ENCODE results near the gene ZBTB4.

Gene ZBTB4

GRCh38 chr17:7423679-7424078, 55.8 kb downstream of the ZBTB4 start:
- no peak for DNase-seq (ENCODE audit: low read depth, low spot score)
- no peak overlapping the region for H3K4me3 ChIP-seq (ENCODE audit: low read depth, low read length)
- TF ChIP-seq, protein P1, sequence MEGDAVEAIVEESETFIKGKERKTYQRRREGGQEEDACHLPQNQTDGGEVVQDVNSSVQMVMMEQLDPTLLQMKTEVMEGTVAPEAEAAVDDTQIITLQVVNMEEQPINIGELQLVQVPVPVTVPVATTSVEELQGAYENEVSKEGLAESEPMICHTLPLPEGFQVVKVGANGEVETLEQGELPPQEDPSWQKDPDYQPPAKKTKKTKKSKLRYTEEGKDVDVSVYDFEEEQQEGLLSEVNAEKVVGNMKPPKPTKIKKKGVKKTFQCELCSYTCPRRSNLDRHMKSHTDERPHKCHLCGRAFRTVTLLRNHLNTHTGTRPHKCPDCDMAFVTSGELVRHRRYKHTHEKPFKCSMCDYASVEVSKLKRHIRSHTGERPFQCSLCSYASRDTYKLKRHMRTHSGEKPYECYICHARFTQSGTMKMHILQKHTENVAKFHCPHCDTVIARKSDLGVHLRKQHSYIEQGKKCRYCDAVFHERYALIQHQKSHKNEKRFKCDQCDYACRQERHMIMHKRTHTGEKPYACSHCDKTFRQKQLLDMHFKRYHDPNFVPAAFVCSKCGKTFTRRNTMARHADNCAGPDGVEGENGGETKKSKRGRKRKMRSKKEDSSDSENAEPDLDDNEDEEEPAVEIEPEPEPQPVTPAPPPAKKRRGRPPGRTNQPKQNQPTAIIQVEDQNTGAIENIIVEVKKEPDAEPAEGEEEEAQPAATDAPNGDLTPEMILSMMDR (IDR thresholded peaks at IDR 0.05; ENCODE audit: low read depth, low read length) = no peak
- in situ Hi-C loops (cut with HindIII; ENCODE audit: low sequenced_read_pairs) = no loop called here

DNA sequence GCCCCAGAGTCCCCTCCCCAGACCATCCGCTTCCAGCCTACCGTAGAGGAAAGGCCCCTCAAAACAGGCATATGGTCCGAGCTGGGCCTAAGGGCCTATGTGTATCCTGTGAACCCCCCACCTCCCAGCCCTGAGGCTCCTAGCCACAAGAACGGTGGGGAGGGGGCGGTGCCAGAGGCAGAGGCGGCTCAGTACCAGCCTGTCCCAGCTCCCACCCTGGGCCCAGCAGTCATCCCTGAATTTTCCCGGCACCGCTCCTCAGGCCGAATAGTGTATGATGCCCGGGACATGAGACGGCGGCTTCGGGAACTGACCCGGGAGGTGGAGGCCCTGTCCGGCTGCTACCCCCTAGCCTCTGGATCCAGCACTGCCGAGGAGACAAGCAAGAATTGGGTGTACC, 58.2 kb downstream of the ZBTB4 start:
- in situ Hi-C loops (cut with HindIII; ENCODE audit: low sequenced_read_pairs) = no loop called here
- no peak overlapping the region for H3K4me3 ChIP-seq (ENCODE audit: low read depth, low read length)
- TF ChIP-seq, protein P1 (IDR thresholded peaks at IDR 0.05; ENCODE audit: low read depth, low read length) = no peak

DNA sequence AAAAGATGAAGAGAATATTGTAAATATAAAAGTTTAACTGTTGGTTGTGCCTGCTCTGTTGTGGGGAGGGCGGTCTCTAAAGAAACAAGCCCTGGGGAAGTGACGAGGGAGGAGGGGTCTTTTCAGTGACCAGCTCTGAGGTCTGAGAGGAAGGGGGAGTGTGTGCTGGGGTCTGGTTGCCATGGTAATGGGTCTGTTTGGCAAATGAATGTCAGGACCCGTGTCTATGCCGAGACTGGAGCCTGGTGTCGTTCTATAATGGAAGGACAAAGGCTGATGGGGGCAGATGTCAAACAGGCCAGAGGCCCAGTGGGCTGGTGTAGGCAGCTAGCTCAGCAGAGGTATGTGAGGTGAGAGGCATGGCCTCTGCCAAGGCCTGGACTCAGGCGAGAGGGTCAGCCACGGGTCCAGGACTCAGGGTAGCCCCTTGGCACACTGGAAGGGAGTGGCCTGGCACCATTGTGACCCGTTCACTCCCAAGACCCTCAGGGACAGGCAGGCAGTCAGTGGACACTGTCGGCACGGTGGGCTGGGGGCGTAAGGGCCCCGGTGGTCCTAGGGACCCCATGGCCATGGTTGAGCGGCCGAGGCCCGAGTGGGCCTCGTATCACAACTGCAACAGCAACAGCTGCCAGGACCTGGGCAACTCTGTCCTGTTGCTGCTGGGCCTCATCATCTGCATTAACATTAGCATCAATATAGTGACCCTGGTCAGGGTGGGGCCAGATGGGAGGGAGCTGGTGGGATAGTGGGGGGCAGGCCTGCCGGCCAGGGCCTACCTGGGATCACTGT, 59.4 kb downstream of the ZBTB4 start, which contains the start of gene SPEM1:
Gene SPEM1 (plus strand): TSS at position 506 of the 792 bp plus-strand sequence. CDS start 61 bp downstream, at position 567.
- TF ChIP-seq, protein P1 (IDR thresholded peaks at IDR 0.05; ENCODE audit: low read depth, low read length) = no peak
- H3K4me3 ChIP-seq (ENCODE audit: low read depth, low read length) = no peak within 1 kb of the TSS
- DNase-seq (ENCODE audit: low read depth, low spot score) = no peak
- in situ Hi-C loops (cut with HindIII; ENCODE audit: low sequenced_read_pairs) = no loop called here

More for the DNA sequence above, 58.2 kb downstream of the ZBTB4 start:
- DNase-seq (ENCODE audit: low read depth, low spot score) = no peak

DNA sequence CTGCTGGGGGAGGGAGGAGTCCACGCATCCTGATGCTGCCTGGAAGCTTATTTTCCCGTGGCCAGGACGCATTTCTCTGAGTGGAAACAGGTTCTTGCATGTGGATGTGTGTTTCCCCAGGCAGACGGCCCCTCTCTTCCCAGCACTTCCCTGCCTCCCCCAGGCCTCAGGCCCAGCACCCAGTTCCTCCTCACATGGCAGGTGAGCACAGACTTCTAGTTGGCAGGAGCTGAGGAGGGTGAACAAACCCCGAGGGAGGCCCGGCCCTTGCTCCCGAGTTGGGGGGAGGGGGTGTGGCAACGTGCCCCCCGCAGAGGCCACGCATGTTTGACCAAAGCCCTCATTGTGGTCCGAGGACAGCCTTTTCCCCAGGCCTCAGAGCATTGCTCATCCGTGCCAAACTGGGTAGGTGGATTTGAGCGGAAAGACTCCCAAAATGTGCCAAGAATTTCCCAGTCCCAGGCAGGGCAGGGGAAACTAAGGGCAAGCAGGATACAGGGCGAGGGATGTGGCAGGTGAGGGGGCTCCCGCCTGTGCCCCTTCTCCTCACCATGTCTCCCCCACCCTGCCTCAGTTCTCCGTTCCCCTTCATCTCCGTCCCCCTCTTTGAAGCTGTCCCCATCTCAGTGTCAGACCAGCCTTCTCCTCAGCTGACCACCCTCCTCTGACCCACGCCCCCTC, 60.8 kb downstream of the ZBTB4 start:
- TF ChIP-seq, protein P1 (IDR thresholded peaks at IDR 0.05; ENCODE audit: low read depth, low read length) = no peak
- in situ Hi-C loops (cut with HindIII; ENCODE audit: low sequenced_read_pairs) = no loop called here
- no peak for DNase-seq (ENCODE audit: low read depth, low spot score)
- H3K4me3 ChIP-seq (ENCODE audit: low read depth, low read length) = no peak overlapping the region

- in situ Hi-C loops (cut with HindIII; ENCODE audit: low sequenced_read_pairs) = no loop called here
- H3K4me3 ChIP-seq (ENCODE audit: low read depth, low read length) = no peak overlapping the region
- no peak for DNase-seq (ENCODE audit: low read depth, low spot score)
- TF ChIP-seq, protein P1 (IDR thresholded peaks at IDR 0.05; ENCODE audit: low read depth, low read length) = no peak
These were observed 62.3 kb downstream of the ZBTB4 start for GRCh38 chr17:7417056-7417655.

GRCh38 chr17:7416323-7416722, 63.1 kb downstream of the ZBTB4 start:
- DNase-seq (ENCODE audit: low read depth, low spot score) = no peak
- in situ Hi-C loops (cut with HindIII; ENCODE audit: low sequenced_read_pairs) = no loop called here
- no peak overlapping the region for H3K4me3 ChIP-seq (ENCODE audit: low read depth, low read length)
- TF ChIP-seq, protein P1 (IDR thresholded peaks at IDR 0.05; ENCODE audit: low read depth, low read length) = peak; percentile 1

All from astrocyte of the spinal cord (primary cell).